Mesothelial cell of epicardium (in vitro differentiated cells): ENCODE results near the gene PPM1G. TPM values are rescaled to one million over a fixed set of nuclear protein-coding genes. Genes with fewer than 3 reads are reported as not detected.

Experiments
- DNase-seq, 2 experiments: peaks; one replicate each; pipeline ENCODE4 v3.0.0; 2021; ENCODE audit warnings: low spot score in 2 of 2; ENCODE audit not compliant: unreplicated experiment in 2 of 2
- H3K27ac Mint-ChIP-seq: 2 replicates; pipeline ENCODE4 v1.8.0; 2021; ENCODE audit warnings: mixed read lengths
- H3K27me3 Mint-ChIP-seq: 2 replicates; pipeline ENCODE4 v1.8.0; 2021; ENCODE audit warnings: low read depth, mixed read lengths
- H3K36me3 Mint-ChIP-seq: 2 replicates; pipeline ENCODE4 v1.8.0; 2021; ENCODE audit warnings: mixed read lengths
- H3K4me1 Mint-ChIP-seq: 2 replicates; pipeline ENCODE4 v1.8.0; 2021; ENCODE audit warnings: mixed read lengths
- H3K4me3 Mint-ChIP-seq: 2 replicates; pipeline ENCODE4 v1.8.0; 2021; ENCODE audit warnings: mild to moderate bottlenecking, moderate library complexity, mixed read lengths
- H3K9me3 Mint-ChIP-seq: 2 replicates; pipeline ENCODE4 v1.8.0; 2021; ENCODE audit warnings: mixed read lengths
- CTCF ChIP-seq: fragments of 200-600 bp; sonication (generic); IDR thresholded peaks from one replicate; pipeline ENCODE4 v1.5.0; 2021; ENCODE audit warnings: antibody characterized with exemption; ENCODE audit not compliant: unreplicated experiment
- total RNA-seq: library from RNA; stranded (reverse); gene quantifications from 3 replicates; pipeline ENCODE4 v1.2.1, GENCODE V29; 2021

Gene PPM1G
- total RNA-seq, 1 donor from 2014 or later = 62.4 TPM

GRCh38 chr2:27407798-27408491 is 1.4 kb downstream of the PPM1G start:
- H3K4me3 Mint-ChIP-seq = peak overlapping the region; percentile 80
- peaks cover 5% of the 10 kb centered on the region for H3K36me3 Mint-ChIP-seq
- H3K27me3 Mint-ChIP-seq = no peaks in the 10 kb centered on the region
- peaks cover 19% of the 10 kb centered on the region for H3K4me1 Mint-ChIP-seq
- no peaks in the 10 kb centered on the region for H3K9me3 Mint-ChIP-seq
- DNase-seq = peak in 1 of 2 experiments; percentile 43
- TF ChIP-seq CTCF = peak; percentile 67
- peak overlapping the region; percentile 95 for H3K27ac Mint-ChIP-seq

- TF ChIP-seq CTCF = no peak
- Mint-ChIP-seq H3K36me3 (peaks cover 6% of the 10 kb centered on the region), H3K27ac (peak overlapping the region; percentile 7), H3K4me1 (no peaks in the 10 kb centered on the region), H3K27me3 (no peaks in the 10 kb centered on the region), H3K4me3 (no peak overlapping the region), H3K9me3 (no peaks in the 10 kb centered on the region)
- no peak for DNase-seq
These were observed 8.8 kb downstream of the PPM1G start for GRCh38 chr2:27400348-27401135.

GRCh38 chr2:27398962-27399361 is 10.4 kb downstream of the PPM1G start:
- Mint-ChIP-seq H3K9me3 (no peaks in the 10 kb centered on the region), H3K27ac (no peak overlapping the region), H3K4me3 (no peak overlapping the region), H3K36me3 (peaks cover 6% of the 10 kb centered on the region), H3K4me1 (no peaks in the 10 kb centered on the region), H3K27me3 (no peaks in the 10 kb centered on the region)
- TF ChIP-seq CTCF = no peak
- no peak for DNase-seq

GRCh38 chr2:27393225-27393624 is 16.2 kb downstream of the PPM1G start:
- peaks cover 6% of the 10 kb centered on the region for H3K36me3 Mint-ChIP-seq
- no peaks in the 10 kb centered on the region for H3K4me1 Mint-ChIP-seq
- no peaks in the 10 kb centered on the region for H3K9me3 Mint-ChIP-seq
- TF ChIP-seq CTCF = no peak
- H3K27ac Mint-ChIP-seq = no peak overlapping the region
- no peak for DNase-seq
- no peaks in the 10 kb centered on the region for H3K27me3 Mint-ChIP-seq
- no peak overlapping the region for H3K4me3 Mint-ChIP-seq

- no peak overlapping the region for H3K4me3 Mint-ChIP-seq
- H3K36me3 Mint-ChIP-seq = peaks cover 6% of the 10 kb centered on the region
- H3K27me3 Mint-ChIP-seq = no peaks in the 10 kb centered on the region
- H3K27ac Mint-ChIP-seq = no peak overlapping the region
- H3K9me3 Mint-ChIP-seq = no peaks in the 10 kb centered on the region
- DNase-seq = no peak
- TF ChIP-seq CTCF = no peak
- no peaks in the 10 kb centered on the region for H3K4me1 Mint-ChIP-seq
These were observed 18.3 kb downstream of the PPM1G start for GRCh38 chr2:27390822-27391679.
